GM08714 (cell line): ENCODE measurements around the gene TLR7.

ENCODE experiments used
- H3K4me3 ChIP-seq: fragments of 200-500 bp; sonication (Bioruptor generic); 2 replicates; pipeline ENCODE4 v1.5.1; 2014; ENCODE audit warnings: mild to moderate bottlenecking, low read length, inconsistent platforms
- ZNF274 ChIP-seq: IDR thresholded peaks from 2 replicates; pipeline ENCODE4 v1.6.1; 2012; ENCODE audit warnings: mild to moderate bottlenecking, low read depth, low read length

Gene TLR7

DNA sequence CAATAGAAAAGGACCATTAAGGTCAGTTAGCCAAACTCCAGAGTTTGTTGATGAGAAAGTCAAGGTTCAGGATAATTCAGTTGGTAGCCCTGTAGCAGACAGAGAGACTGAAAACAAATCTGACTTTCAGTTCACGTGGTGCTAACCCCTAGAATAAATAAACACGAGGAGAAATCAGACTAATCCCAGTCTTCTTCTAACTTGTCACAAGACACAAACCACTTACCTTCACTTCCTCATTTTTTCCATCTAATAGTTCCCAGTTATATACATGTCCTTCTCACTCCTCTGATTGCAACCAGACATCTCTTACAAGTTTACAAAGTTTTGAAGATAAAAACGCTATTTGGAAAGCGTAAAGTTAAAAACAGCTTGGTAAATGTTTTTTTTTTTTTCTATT lies 7.7 kb downstream of the TLR7 start:
- no peak overlapping the region for H3K4me3 ChIP-seq
- no peak for TF ChIP-seq ZNF274

DNA sequence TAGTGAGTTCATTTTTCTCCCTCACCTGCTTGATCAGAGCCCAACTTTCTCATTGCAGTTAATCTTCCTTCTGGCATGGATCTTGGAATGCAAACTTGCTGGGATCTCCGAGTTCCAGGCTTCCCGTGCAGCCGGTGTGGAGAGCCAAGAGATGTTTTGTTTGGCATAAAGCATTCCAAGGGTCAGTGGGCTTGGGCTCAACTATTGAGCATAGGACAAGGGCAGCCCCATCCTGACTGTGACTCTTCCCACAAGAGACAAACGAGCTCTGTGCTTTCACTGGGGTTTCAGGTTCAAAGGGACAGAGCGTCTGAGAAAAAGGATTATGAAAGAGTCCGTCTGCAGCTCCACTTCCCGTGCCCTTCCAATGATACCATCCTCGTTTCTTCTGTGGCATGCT lies 10.5 kb downstream of the TLR7 start:
- no peak overlapping the region for H3K4me3 ChIP-seq
- no peak for TF ChIP-seq ZNF274

DNA sequence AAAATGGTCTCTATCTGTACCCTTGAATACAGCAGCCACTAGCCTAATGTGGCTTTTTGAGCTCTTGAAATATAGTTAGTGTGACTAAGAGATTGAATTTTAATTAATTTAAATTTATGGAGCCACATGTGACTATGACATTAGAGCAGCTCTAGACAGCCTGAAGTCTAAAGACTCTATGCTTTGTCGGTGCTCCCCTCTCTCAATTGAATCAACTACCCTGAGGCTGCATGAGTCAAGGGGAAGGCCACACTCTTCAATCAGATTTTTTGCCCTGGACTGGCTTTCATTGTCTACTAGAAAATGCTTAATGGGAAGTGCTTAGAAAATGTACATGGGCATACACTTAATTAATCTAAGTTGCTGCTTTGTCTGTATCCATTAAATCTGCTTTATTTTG lies 11.7 kb downstream of the TLR7 start:
- no peak overlapping the region for H3K4me3 ChIP-seq
- TF ChIP-seq ZNF274: no peak

DNA sequence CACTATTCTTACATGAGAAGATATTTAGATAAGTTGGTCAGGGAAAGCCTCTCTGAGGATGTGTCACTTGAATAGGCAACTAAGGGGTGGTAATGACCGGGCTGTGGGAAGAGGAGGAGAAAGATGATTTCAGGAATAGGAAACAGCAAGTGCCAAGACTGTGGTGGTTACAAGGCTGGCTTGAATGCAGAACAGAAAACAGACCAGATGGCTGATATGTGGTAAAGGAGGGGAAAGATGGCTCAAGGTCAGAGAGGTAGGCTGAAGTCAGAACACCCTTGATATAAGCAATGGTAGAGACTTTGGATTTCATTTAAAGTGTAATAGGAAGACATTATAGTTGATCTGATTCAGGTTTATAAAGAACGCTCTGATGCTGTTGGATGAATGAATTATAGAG lies 15.0 kb downstream of the TLR7 start:
- H3K4me3 ChIP-seq: no peak overlapping the region
- TF ChIP-seq ZNF274: no peak

DNA sequence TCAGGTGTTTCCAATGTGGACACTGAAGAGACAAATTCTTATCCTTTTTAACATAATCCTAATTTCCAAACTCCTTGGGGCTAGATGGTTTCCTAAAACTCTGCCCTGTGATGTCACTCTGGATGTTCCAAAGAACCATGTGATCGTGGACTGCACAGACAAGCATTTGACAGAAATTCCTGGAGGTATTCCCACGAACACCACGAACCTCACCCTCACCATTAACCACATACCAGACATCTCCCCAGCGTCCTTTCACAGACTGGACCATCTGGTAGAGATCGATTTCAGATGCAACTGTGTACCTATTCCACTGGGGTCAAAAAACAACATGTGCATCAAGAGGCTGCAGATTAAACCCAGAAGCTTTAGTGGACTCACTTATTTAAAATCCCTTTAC lies 18.6 kb downstream of the TLR7 start:
- no peak overlapping the region for H3K4me3 ChIP-seq
- no peak for TF ChIP-seq ZNF274

DNA sequence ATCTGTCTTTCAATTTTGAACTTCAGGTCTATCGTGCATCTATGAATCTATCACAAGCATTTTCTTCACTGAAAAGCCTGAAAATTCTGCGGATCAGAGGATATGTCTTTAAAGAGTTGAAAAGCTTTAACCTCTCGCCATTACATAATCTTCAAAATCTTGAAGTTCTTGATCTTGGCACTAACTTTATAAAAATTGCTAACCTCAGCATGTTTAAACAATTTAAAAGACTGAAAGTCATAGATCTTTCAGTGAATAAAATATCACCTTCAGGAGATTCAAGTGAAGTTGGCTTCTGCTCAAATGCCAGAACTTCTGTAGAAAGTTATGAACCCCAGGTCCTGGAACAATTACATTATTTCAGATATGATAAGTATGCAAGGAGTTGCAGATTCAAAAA lies 19.7 kb downstream of the TLR7 start:
- H3K4me3 ChIP-seq: no peak overlapping the region
- no peak for TF ChIP-seq ZNF274

DNA sequence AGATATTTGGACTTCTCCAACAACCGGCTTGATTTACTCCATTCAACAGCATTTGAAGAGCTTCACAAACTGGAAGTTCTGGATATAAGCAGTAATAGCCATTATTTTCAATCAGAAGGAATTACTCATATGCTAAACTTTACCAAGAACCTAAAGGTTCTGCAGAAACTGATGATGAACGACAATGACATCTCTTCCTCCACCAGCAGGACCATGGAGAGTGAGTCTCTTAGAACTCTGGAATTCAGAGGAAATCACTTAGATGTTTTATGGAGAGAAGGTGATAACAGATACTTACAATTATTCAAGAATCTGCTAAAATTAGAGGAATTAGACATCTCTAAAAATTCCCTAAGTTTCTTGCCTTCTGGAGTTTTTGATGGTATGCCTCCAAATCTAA lies 20.3 kb downstream of the TLR7 start:
- no peak for TF ChIP-seq ZNF274
- H3K4me3 ChIP-seq: no peak overlapping the region

DNA sequence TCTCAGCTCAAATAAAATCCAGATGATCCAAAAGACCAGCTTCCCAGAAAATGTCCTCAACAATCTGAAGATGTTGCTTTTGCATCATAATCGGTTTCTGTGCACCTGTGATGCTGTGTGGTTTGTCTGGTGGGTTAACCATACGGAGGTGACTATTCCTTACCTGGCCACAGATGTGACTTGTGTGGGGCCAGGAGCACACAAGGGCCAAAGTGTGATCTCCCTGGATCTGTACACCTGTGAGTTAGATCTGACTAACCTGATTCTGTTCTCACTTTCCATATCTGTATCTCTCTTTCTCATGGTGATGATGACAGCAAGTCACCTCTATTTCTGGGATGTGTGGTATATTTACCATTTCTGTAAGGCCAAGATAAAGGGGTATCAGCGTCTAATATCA lies 20.9 kb downstream of the TLR7 start:
- no peak for TF ChIP-seq ZNF274

DNA sequence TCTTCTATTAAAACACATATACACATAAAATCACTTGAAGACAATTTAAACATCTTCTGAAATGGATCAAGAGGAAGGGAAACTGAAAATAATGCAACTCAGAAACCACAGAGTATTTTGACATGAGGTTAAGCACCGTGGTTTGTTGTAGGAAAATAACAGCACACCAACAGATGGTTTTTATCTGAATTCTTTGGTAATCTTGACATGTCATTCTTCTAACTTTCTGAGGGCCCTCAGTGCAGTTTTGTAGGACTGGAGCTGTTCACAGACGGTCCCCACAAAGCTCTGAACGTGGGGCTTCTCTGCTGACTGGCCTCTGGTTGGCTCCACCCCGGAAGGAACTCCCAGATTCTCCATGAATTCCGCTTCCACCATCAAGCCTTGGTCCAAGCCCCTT lies 23.6 kb downstream of the TLR7 start:
- TF ChIP-seq ZNF274: no peak
- no peak overlapping the region; the same call in 1 of the 2 replicates for H3K4me3 ChIP-seq

More for the DNA sequence above, 20.9 kb downstream of the TLR7 start:
- no peak overlapping the region for H3K4me3 ChIP-seq

DNA sequence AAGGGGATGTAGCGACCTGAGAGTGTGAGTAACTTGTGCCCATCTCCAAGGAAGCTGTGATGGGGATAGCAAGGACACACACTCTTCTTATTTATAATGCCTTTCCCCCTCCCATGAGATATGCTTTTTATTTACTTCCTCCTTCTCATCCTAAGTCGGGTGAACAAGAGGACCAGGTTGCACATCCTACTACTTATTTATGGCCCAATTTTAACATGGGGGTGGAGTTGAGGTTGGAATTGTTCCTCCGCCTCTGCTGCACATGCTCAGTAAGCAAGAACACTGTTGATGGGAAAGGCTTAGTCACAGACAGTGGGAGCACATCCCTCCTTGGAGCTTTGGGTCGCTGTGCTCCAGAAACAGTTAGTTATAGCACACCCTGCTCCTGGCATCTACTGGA lies 24.3 kb downstream of the TLR7 start:
- no peak overlapping the region; the same call in 1 of the 2 replicates for H3K4me3 ChIP-seq
- no peak for TF ChIP-seq ZNF274

DNA sequence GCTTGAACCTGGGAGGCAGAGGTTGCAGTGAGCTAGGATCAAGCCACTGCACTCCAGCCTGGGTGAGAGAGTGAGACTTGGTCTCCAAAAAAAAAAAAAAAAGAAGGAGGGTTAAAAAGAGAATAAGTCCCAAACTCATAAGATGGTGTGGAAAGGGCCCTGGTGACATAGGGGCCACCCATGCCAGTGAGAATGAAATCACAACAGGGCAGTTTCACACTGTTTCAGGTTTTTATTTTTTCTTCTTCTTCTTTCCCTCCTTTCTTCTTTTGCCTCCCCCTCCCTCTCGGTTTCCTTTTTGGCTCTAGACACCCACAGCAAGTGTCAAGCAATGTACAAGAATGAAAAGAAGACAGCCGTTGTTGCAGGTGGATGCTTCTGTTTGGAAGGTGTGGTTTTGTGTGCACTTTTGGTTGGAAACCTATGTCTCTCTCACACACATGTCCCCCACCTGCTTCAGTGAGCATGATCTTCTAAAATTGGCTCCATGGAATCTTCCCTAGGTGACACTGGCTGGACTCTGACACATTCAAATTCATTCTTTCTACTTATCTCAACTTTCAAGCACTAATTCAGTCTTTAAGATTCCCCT lies 25.1 kb downstream of the TLR7 start:
- H3K4me3 ChIP-seq: no peak overlapping the region
- TF ChIP-seq ZNF274: no peak

DNA sequence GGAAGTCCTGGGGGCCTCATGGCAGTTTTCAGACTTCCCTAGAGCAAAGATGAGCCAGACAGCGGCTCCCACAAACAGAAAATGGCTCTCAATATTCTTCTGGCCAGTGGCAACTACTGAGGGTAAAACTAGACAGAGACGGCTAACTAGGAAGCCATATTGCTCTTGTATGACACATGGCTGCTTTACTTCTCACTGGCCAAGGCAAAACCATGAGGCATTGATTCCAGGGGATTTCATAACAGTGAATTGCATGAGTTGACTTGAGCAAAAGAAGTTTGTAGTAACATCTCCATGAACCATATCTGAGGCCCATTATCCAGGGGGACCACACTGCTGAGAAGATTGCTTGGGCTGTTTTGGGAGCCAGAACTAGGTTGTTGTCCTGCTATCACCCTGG lies 25.8 kb downstream of the TLR7 start:
- H3K4me3 ChIP-seq: no peak overlapping the region; the same call in 1 of the 2 replicates
- TF ChIP-seq ZNF274: no peak

DNA sequence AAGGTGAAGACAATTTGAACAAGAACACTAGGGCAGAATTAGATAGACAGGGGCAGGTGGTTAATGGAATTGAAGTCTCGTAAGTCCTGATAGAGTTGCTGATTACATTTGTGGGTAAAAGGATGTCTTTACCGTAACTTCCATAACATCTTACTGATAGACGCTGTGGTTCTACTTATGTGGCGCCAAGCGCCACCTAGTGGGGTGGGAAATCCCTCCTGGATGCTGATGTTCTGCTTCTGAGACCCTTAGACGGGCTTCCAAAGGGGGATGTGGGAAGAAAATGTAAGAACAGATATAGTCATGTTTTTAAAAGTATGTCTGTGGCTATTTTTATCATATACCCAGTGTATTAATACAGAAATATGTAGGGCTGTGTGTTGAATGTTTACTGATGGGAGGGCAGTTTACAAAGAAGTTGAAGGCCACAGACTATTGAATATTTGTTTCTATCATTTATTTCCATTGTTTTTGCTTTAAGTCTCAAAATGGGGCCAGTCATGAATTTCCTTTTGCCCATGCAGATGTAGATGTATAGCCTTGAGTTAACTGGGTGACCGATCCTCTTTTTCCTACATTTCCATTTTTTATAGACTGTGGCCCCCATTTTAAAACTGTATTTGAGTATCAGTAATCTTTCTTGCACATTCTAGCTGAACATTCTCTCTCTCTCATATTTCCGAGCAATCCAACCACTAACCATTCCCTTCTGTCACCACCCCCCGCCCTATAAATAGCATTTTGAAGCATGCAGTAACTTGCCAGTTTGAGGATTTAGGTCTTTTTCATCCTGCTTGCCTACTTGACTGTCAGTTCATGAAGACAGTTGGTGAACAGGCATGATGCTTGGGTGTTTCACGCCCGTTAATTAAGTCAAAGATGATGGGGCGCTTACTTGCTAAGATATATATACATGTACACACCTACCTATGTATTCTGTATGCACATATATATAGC lies 27.5 kb downstream of the TLR7 start:
- no peak for TF ChIP-seq ZNF274
- H3K4me3 ChIP-seq: no peak overlapping the region

DNA sequence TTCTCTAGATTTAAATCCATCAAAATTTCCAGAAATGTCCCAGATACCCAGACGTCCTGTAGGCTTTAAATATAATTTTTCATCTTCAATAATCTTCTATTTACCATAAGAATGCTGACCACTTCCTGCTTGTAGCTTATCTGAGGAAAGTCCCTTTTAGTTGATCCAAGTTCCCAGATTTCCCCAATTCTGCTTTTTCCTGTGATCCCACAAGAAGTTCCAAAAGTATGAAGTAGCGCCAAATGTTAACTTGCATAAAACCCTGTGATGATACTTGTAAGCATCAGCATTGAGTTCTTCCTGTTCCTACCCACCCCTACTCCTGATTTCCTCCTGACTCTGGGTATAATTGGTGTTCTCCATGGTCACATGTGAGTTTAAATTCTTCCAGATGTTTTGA lies 29.0 kb downstream of the TLR7 start:
- H3K4me3 ChIP-seq: no peak overlapping the region
- TF ChIP-seq ZNF274: no peak

DNA sequence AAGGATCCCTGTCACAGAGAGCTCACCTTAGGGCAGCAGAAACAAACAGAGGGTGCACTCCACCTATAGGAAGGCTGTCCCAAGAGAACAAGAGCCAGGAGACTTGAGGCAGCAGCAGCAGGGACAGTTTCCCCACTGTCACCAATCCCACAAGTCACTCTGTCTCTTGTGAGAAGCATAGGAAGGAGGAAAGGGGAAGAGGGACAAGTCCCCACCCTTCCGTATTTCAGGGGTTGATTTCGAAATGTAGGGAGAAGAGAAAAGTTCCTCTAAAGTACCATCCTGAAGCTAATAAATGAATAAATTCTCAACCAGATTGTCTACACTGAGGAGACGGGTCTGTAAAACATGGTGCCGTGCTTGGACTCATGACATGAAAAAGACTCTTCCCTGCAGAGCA lies 30.1 kb downstream of the TLR7 start:
- no peak overlapping the region for H3K4me3 ChIP-seq
- TF ChIP-seq ZNF274: no peak
